Bronchial smooth muscle cell (primary cell): Measurements from ENCODE around the gene BABAM1. TPM values are rescaled to one million over a fixed set of nuclear protein-coding genes. Genes with fewer than 3 reads are reported as not detected.

Experiments
- total RNA-seq: library from RNA; depleted of rRNA; stranded (reverse); fragments of >200 nt; gene quantifications from 2 replicates; pipeline ENCODE4 v1.2.1, GENCODE V29; 2014

BABAM1 gene
- 90.1 and 101 TPM in 2 replicates for total RNA-seq

GRCh38 chr19:17266975-17267788 lies at the start of gene BABAM1:
TSS of gene BABAM1 (plus strand) at chr19:17267443. CDS start at chr19:17268807, 1,364 bp downstream.

GRCh38 chr19:17226002-17226933 lies 41.0 kb upstream of the BABAM1 start, which contains the start of gene OCEL1:
TSS of gene OCEL1 (plus strand) at chr19:17226226. CDS start at chr19:17226248, 22 bp downstream.

GRCh38 chr19:17245535-17245984 lies 21.7 kb upstream of the BABAM1 start, which contains the start of gene NR2F6:
TSS of gene NR2F6 (minus strand) at chr19:17245919. CDS start at chr19:17245220, 699 bp downstream.

GRCh38 chr19:17264641-17264979 lies 2.6 kb upstream of the BABAM1 start, which contains the start of gene USHBP1:
TSS of gene USHBP1 (minus strand) at chr19:17264745. CDS start at chr19:17264299, 446 bp downstream.

GRCh38 chr19:17281391-17282304 lies 14.4 kb downstream of the BABAM1 start, which contains the start of gene ANKLE1:
TSS of gene ANKLE1 (plus strand) at chr19:17281901. CDS start at chr19:17281921, 20 bp downstream.

GRCh38 chr19:17303167-17303939 lies 36.1 kb downstream of the BABAM1 start, which contains the start of gene ABHD8:
TSS of gene ABHD8 (minus strand) at chr19:17303425. CDS start at chr19:17301616, 1,809 bp downstream.

GRCh38 chr19:17305517-17306284 lies 38.5 kb downstream of the BABAM1 start, which contains the start of gene MRPL34:
TSS of gene MRPL34 (plus strand) at chr19:17305872. CDS start at chr19:17305893, 21 bp downstream.

GRCh38 chr19:17309198-17309964 lies 42.1 kb downstream of the BABAM1 start, which contains the start of gene DDA1:
TSS of gene DDA1 (plus strand) at chr19:17309563. CDS start at chr19:17309655, 92 bp downstream.

Other genes with a start within 250 kb of the BABAM1 start
- gene CPAMD8, start 240.6 kb upstream of the BABAM1 start, total RNA-seq, result 0.47 and 0.69 TPM in 2 replicates
- 0.79 and 0.94 TPM in 2 replicates for gene HAUS8, start 192.0 kb upstream of the BABAM1 start, total RNA-seq
- gene MYO9B, start 191.7 kb upstream of the BABAM1 start, total RNA-seq, result 41.6 and 45.3 TPM in 2 replicates
- gene USE1, start 52.1 kb upstream of the BABAM1 start, total RNA-seq, result 26.0 and 39.9 TPM in 2 replicates
- gene OCEL1, start 41.2 kb upstream of the BABAM1 start, total RNA-seq, result 0.94 and 2.2 TPM in 2 replicates
- gene NR2F6, start 21.5 kb upstream of the BABAM1 start, total RNA-seq, result 22.4 and 24.0 TPM in 2 replicates
- gene USHBP1, start 2.7 kb upstream of the BABAM1 start, total RNA-seq, result not detected in 2 replicates
- 0.16 and 0.17 TPM in 2 replicates for gene ANKLE1, start 14.5 kb downstream of the BABAM1 start, total RNA-seq
- 8.7 and 10.6 TPM in 2 replicates for gene ABHD8, start 36.0 kb downstream of the BABAM1 start, total RNA-seq
- 17.3 and 29.0 TPM in 2 replicates for gene MRPL34, start 38.4 kb downstream of the BABAM1 start, total RNA-seq
- gene DDA1, start 42.1 kb downstream of the BABAM1 start, total RNA-seq, result 16.5 TPM in 2 replicates
- 2.2 and 3.9 TPM in 2 replicates for gene ANO8, start 67.4 kb downstream of the BABAM1 start, total RNA-seq
- gene GTPBP3, start 70.1 kb downstream of the BABAM1 start, total RNA-seq, result 7.6 and 8.0 TPM in 2 replicates
- gene PLVAP, start 109.9 kb downstream of the BABAM1 start, total RNA-seq, result not detected in 2 replicates
- not detected in 2 replicates for gene CCDC194, start 126.8 kb downstream of the BABAM1 start, total RNA-seq
- 0.60 and 2.8 TPM in 2 replicates for gene BST2, start 138.2 kb downstream of the BABAM1 start, total RNA-seq
- 21.3 and 32.6 TPM in 2 replicates for gene MVB12A, start 152.6 kb downstream of the BABAM1 start, total RNA-seq
- 0.09 and 0.16 TPM in 2 replicates for gene TMEM221, start 181.2 kb downstream of the BABAM1 start, total RNA-seq
- gene NXNL1, start 193.5 kb downstream of the BABAM1 start, total RNA-seq, result not detected in 2 replicates
- 17.8 and 28.9 TPM in 2 replicates for gene SLC27A1, start 203.1 kb downstream of the BABAM1 start, total RNA-seq
- 46.0 and 58.2 TPM in 2 replicates for gene PGLS, start 244.2 kb downstream of the BABAM1 start, total RNA-seq